Measurements from ENCODE around the gene CAPN10.

The CAPN10 gene

DNA sequence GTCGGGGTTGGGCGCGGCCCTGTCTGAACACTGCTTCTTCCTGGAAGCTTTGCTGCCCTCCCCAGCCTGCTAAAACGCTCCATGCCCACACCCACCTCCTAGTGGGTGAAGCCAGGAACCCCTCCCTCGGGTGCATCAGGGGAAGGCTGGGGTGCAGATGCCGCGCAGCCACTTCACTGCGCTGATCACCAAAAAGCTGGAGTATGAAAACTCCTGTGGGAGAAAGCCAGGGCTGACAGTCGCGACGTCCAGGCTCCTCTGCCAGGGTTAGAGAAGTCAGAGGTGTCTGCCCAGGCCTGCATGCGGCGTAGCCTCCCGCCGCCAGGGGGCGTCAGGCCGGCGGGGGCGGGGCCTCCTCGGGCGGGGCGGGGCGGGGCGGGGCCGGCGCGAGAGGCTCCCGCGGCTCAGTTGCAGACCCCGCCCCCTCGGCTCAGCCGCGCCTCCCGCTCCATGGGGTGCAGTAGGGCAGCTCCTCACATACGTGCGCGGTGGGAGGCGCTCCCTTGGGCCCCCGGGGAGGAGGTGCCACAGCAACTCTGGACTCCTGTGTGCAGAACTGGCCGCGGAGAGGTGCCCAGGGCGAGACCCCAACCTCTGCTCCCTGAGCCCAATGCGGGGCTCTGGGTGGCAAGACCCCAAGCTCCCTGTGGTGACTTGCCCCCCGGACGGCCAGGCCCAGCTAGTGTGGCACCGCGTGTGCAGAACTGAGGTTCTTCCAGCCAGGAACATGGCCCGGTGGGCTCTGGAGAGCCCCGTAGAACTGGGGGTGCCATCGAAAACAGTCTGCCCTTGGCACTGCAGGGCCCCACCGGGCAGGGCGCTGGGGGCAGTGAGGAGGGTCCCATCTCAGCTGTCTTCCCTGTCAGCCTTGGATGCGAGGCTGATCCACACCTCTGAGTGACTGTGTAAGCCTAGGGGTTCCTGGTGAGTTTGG is 20.1 kb upstream of the CAPN10 start:
- H3K9me3 ChIP-seq (ENCODE audit: control insufficient read depth, low read length): no peaks in the 10 kb centered on the region
- peaks cover 80% of the 10 kb centered on the region for H3K4me1 ChIP-seq (ENCODE audit: control insufficient read depth, insufficient read depth, low read length)
- H3K36me3 ChIP-seq (ENCODE audit: control insufficient read depth, insufficient read depth, low read length): no peaks in the 10 kb centered on the region
- H3K9ac ChIP-seq (ENCODE audit: low read length): peak overlapping the region; percentile 81
- no peaks in the 10 kb centered on the region for H3K27me3 ChIP-seq (ENCODE audit: control insufficient read depth, insufficient read depth, low read length)
- peak overlapping the region; percentile 44 for H3K4me3 ChIP-seq (ENCODE audit: low read length)

DNA sequence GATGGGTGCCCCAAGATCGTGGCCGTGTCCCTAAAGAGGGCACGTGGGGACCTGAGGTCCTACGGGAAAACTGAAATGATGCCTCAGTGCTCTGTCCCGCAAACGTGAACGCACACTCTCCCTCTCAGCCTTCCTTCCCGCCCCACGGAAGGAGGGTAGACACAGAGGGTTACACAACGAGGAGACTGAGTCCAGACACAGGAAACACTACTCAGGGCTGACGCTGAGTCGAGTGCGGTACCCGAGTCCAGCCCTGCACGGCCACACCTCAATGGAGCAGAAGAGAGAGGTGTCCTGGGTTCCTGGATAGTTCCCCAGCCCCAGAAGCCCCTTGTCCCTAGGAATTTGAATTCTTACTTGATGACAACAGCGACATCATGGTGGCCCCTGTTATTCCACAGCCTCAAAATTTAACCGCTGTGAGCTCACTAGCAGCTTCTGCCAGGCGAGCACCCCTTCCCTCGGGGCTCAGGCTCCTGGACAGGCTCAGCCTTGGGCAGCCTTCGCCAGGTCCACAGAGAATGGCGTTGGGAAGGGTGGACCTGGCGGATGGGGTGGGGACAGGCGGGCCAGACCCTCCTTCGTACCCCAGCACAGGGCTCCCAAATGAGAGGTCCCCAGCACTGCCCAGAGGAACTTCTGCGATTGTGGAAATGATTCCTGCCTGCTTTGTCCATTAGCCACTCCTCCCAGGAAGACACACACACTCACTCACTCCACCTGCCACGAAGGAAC is 19.2 kb upstream of the CAPN10 start:
- H3K9me3 ChIP-seq (ENCODE audit: control insufficient read depth, low read length): no peaks in the 10 kb centered on the region
- peaks cover 72% of the 10 kb centered on the region for H3K4me1 ChIP-seq (ENCODE audit: control insufficient read depth, insufficient read depth, low read length)
- peak overlapping the region; percentile 81 for H3K9ac ChIP-seq (ENCODE audit: low read length)
- H3K27me3 ChIP-seq (ENCODE audit: control insufficient read depth, insufficient read depth, low read length): no peaks in the 10 kb centered on the region
- H3K36me3 ChIP-seq (ENCODE audit: control insufficient read depth, insufficient read depth, low read length): no peaks in the 10 kb centered on the region
- H3K4me3 ChIP-seq (ENCODE audit: low read length): peak overlapping the region; percentile 44

DNA sequence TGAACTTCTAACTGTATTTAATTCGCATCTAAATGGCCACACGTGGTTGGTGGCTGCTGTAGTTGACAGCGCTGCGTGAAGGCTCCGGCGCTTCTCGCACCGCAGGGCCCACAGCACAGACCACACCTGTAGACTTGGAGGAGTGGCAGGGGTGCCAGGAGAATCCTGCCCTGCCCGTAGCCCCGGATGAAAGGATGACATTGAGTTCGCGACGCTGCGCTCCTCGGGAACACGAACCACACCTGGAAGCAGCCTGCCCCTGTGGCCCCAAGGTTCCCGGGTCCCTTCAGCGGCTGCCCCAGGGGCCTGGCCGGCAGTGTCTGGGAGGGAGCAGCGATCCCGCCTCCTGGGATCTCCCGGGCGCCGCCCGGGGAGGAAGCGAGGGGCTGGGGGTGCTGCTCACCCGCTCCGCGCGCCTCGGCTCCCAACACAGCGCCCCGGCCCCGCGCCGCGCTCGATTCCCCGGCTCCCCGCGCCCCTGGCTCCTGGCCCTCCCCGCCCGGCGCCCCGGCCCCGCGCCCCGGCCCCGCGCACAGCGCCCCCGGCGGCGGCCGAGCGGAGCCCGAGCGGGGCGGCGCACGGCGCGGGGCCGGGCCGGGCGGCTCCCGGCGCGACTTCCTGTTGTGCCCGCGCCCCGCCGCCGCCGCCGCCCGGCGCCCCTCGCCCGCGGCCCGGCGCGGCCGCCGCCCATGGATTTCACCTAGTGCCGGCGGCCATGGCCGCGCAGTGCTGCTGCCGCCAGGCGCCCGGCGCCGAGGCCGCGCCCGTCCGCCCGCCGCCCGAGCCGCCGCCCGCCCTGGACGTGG is 18.5 kb upstream of the CAPN10 start, which contains the start of gene RNPEPL1:
Gene RNPEPL1 (plus strand): TSS at position 613 of the 806 bp plus-strand sequence. CDS start 103 bp downstream, at position 716.
- Histone ChIP-seq H3K9me3 (ENCODE audit: control insufficient read depth, low read length) (no peaks in the 10 kb centered on the region), H3K9ac (ENCODE audit: low read length) (peak within 1 kb of the TSS; percentile 81), H3K4me3 (ENCODE audit: low read length) (peak within 1 kb of the TSS; percentile 87), H3K4me1 (ENCODE audit: control insufficient read depth, insufficient read depth, low read length) (peaks cover 65% of the 10 kb centered on the region), H3K36me3 (ENCODE audit: control insufficient read depth, insufficient read depth, low read length) (no peaks in the 10 kb centered on the region), H3K27me3 (ENCODE audit: control insufficient read depth, insufficient read depth, low read length) (no peaks in the 10 kb centered on the region)

GRCh38 chr2:240568678-240569522 is 17.6 kb upstream of the CAPN10 start:
- Histone ChIP-seq H3K36me3 (ENCODE audit: control insufficient read depth, insufficient read depth, low read length) (no peaks in the 10 kb centered on the region), H3K4me1 (ENCODE audit: control insufficient read depth, insufficient read depth, low read length) (peaks cover 60% of the 10 kb centered on the region), H3K27me3 (ENCODE audit: control insufficient read depth, insufficient read depth, low read length) (no peaks in the 10 kb centered on the region), H3K4me3 (ENCODE audit: low read length) (peak overlapping the region; percentile 87), H3K9me3 (ENCODE audit: control insufficient read depth, low read length) (no peaks in the 10 kb centered on the region), H3K9ac (ENCODE audit: low read length) (peak overlapping the region; percentile 78)

GRCh38 chr2:240569523-240569997 is 17.0 kb upstream of the CAPN10 start:
- Histone ChIP-seq H3K4me3 (ENCODE audit: low read length) (peak overlapping the region; percentile 87), H3K36me3 (ENCODE audit: control insufficient read depth, insufficient read depth, low read length) (peaks cover 3% of the 10 kb centered on the region), H3K4me1 (ENCODE audit: control insufficient read depth, insufficient read depth, low read length) (peaks cover 53% of the 10 kb centered on the region), H3K9ac (ENCODE audit: low read length) (peak overlapping the region; percentile 78), H3K27me3 (ENCODE audit: control insufficient read depth, insufficient read depth, low read length) (no peaks in the 10 kb centered on the region), H3K9me3 (ENCODE audit: control insufficient read depth, low read length) (no peaks in the 10 kb centered on the region)

DNA sequence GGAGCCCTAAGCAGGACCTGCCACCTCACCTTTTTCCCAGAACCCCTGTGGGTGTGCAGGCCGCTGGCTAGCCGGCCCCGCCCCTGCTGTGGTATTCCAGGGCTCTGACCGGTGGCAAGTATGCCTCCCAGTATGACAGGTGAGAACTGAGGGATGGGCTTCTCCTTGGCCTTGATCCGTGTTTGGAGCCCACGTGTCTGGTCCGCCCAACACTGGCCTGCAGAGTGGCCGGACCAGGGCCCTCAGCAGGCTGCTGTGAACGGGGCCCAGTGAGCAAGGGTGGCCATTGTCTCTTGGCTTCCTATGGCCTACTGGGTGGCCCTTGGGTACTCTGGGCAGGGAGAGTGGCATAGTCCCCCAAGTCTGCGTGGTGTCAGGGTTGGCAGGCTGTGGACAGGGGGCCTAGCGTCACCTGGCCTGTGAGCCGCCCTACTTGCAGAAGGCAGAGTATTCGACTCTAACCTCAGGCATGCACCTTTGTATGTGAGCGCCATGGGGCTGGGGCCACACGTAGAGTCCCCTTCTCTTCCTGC is 16.5 kb upstream of the CAPN10 start:
- Histone ChIP-seq H3K36me3 (ENCODE audit: control insufficient read depth, insufficient read depth, low read length) (peaks cover 8% of the 10 kb centered on the region), H3K4me3 (ENCODE audit: low read length) (peak overlapping the region; percentile 87), H3K27me3 (ENCODE audit: control insufficient read depth, insufficient read depth, low read length) (no peaks in the 10 kb centered on the region), H3K9me3 (ENCODE audit: control insufficient read depth, low read length) (no peaks in the 10 kb centered on the region), H3K9ac (ENCODE audit: low read length) (peak overlapping the region; percentile 78), H3K4me1 (ENCODE audit: control insufficient read depth, insufficient read depth, low read length) (peaks cover 48% of the 10 kb centered on the region)

DNA sequence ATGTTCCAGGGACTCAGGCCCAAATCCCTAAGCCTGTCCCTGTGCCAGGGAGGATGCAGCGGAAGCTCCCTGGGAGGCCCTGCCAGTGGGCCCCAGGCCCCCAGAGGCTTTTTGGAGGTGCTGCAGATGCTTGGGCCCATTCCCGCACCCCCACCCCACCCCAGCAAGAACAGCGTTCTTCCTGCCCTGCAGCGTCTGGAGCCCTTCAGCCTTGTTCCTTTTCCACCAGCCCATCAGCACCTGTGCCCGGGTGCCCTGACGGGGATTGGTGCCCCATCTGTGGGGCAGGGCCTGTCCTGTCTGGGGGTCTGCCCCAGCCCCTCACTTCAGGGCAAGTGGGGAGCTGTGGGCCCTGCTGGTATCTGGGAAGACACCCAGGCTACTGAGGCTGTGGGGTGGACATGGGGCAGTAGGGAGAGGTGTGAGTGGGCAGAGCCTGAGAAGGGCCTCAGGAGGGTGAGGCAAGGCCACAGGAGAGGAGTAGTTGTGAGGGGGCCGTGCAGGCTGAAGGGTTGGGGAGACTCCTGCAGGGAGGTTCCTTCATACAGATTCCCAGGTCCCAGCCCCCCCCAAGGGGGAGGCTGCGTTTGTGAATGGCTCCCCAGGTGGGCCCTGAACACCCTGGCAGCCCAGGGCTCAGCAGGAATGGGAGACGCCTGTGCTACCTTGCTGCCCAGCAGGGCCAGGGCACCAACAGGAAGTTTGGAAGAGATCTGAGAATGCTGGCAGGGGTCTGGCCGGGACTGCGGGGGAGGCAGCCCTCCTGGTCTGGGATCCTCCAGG is 15.8 kb upstream of the CAPN10 start:
- Histone ChIP-seq H3K36me3 (ENCODE audit: control insufficient read depth, insufficient read depth, low read length) (peaks cover 13% of the 10 kb centered on the region), H3K27me3 (ENCODE audit: control insufficient read depth, insufficient read depth, low read length) (no peaks in the 10 kb centered on the region), H3K4me3 (ENCODE audit: low read length) (no peak overlapping the region), H3K4me1 (ENCODE audit: control insufficient read depth, insufficient read depth, low read length) (peaks cover 42% of the 10 kb centered on the region), H3K9me3 (ENCODE audit: control insufficient read depth, low read length) (no peaks in the 10 kb centered on the region), H3K9ac (ENCODE audit: low read length) (peak overlapping the region; percentile 34)

GRCh38 chr2:240571314-240571973 is 15.1 kb upstream of the CAPN10 start:
- peak overlapping the region; percentile 34 for H3K9ac ChIP-seq (ENCODE audit: low read length)
- H3K27me3 ChIP-seq (ENCODE audit: control insufficient read depth, insufficient read depth, low read length): no peaks in the 10 kb centered on the region
- peaks cover 15% of the 10 kb centered on the region for H3K36me3 ChIP-seq (ENCODE audit: control insufficient read depth, insufficient read depth, low read length)
- H3K4me1 ChIP-seq (ENCODE audit: control insufficient read depth, insufficient read depth, low read length): peaks cover 36% of the 10 kb centered on the region
- H3K9me3 ChIP-seq (ENCODE audit: control insufficient read depth, low read length): no peaks in the 10 kb centered on the region
- no peak overlapping the region for H3K4me3 ChIP-seq (ENCODE audit: low read length)

- Histone ChIP-seq H3K9me3 (ENCODE audit: control insufficient read depth, low read length) (no peaks in the 10 kb centered on the region), H3K27me3 (ENCODE audit: control insufficient read depth, insufficient read depth, low read length) (no peaks in the 10 kb centered on the region), H3K9ac (ENCODE audit: low read length) (no peak overlapping the region), H3K4me1 (ENCODE audit: control insufficient read depth, insufficient read depth, low read length) (peaks cover 28% of the 10 kb centered on the region), H3K36me3 (ENCODE audit: control insufficient read depth, insufficient read depth, low read length) (peaks cover 15% of the 10 kb centered on the region), H3K4me3 (ENCODE audit: low read length) (no peak overlapping the region)
Observed at GRCh38 chr2:240572141-240573031, 14.1 kb upstream of the CAPN10 start.
